GM12875 (cell line): ENCODE measurements around the gene OTOP3.
"Not testable (repeated sequence)": the region's sequence is repeated elsewhere in the genome, so short reads cannot be mapped to it uniquely, and the experiment has no call there.

ENCODE experiments used
- H3K4me3 ChIP-seq: one replicate; pipeline ENCODE4 v1.5.1; 2011; ENCODE audit warnings: low read depth, low read length, control low read depth
- CTCF ChIP-seq: IDR thresholded peaks from 2 replicates; pipeline ENCODE4 v1.5.1; 2011; ENCODE audit warnings: low read depth, mild to moderate bottlenecking, control low read depth, inconsistent platforms, low read length, moderate library complexity, borderline replicate concordance; ENCODE audit not compliant: insufficient read depth

The OTOP3 gene

GRCh38 chr17:74964246-74964761 is 28.6 kb downstream of the OTOP3 start:
- no peak for TF ChIP-seq CTCF

GRCh38 chr17:74964988-74965622 is 29.4 kb downstream of the OTOP3 start:
- H3K4me3 ChIP-seq, result no peak overlapping the region
- TF ChIP-seq CTCF, result no peak

More at GRCh38 chr17:74964246-74964761, 28.6 kb downstream of the OTOP3 start:
- no peak overlapping the region for H3K4me3 ChIP-seq

GRCh38 chr17:74968361-74968780 is 32.7 kb downstream of the OTOP3 start:
- no peak overlapping the region for H3K4me3 ChIP-seq

GRCh38 chr17:74969501-74969900 is 33.8 kb downstream of the OTOP3 start:
- not testable (repeated sequence) for H3K4me3 ChIP-seq

More at GRCh38 chr17:74968361-74968780, 32.7 kb downstream of the OTOP3 start:
- TF ChIP-seq CTCF, result no peak

- H3K4me3 ChIP-seq, result no peak overlapping the region
- no peak for TF ChIP-seq CTCF
These were observed 34.7 kb downstream of the OTOP3 start for GRCh38 chr17:74970395-74970794.

GRCh38 chr17:74971069-74971841 is 35.6 kb downstream of the OTOP3 start:
- H3K4me3 ChIP-seq, result no peak overlapping the region
- TF ChIP-seq CTCF, result no peak

GRCh38 chr17:74971842-74972106 is 36.1 kb downstream of the OTOP3 start:
- no peak overlapping the region for H3K4me3 ChIP-seq
- no peak for TF ChIP-seq CTCF
